ENCODE measurements around the gene PHF21A.

The PHF21A gene

GRCh38 chr11:45884596-45885185, 236.6 kb downstream of the PHF21A start:
- H3K18ac ChIP-seq (ENCODE audit: low read depth in 1 of 2, low read length in 2 of 2) = no peak overlapping the region
- no peak overlapping the region for H4K91ac ChIP-seq (ENCODE audit: low read length)
- WGBS = 94% methylated on average over 10 of the region's 10 CpGs

More at GRCh38 chr11:45884596-45885185, 236.6 kb downstream of the PHF21A start:
- no peaks in the 10 kb centered on the region for H3K9me3 ChIP-seq (ENCODE audit: control insufficient read depth, low read length)
- H3K23ac ChIP-seq (ENCODE audit: low read length in 2 of 2) = no peak overlapping the region
- H3K4me3 ChIP-seq (ENCODE audit: insufficient read depth in 1 of 2, low read depth in 1 of 2, low read length in 2 of 2) = no peak overlapping the region
- no peak overlapping the region for H2AK5ac ChIP-seq (ENCODE audit: low read length, severe bottlenecking)
- no peak overlapping the region for H2BK12ac ChIP-seq (ENCODE audit: low read length in 2 of 2)
- no peak overlapping the region for H3K4ac ChIP-seq (ENCODE audit: low read depth in 1 of 2, low read length in 2 of 2)
- H3K36me3 ChIP-seq (ENCODE audit: control insufficient read depth in 1 of 2, insufficient read depth in 2 of 2, low read depth in 1 of 2, low read length in 2 of 2) = peaks cover 28 to 30% of the 10 kb centered on the region in 2 experiments
- no peak overlapping the region for H2BK15ac ChIP-seq (ENCODE audit: low read depth, poor library complexity, severe bottlenecking)
- no peak overlapping the region for H4K8ac ChIP-seq (ENCODE audit: low read length)
- DNase-seq = no peak
- no peak overlapping the region for H3K14ac ChIP-seq (ENCODE audit: low read length in 2 of 2)
- no peak overlapping the region for H2BK5ac ChIP-seq (ENCODE audit: low read depth, low read length, poor library complexity, severe bottlenecking)
- H3K27ac ChIP-seq (ENCODE audit: low read length, poor library complexity, severe bottlenecking) = no peak overlapping the region
- H3K9ac ChIP-seq (ENCODE audit: low read length) = no peak overlapping the region
- no peaks in the 10 kb centered on the region for H3K79me1 ChIP-seq (replicated peaks; ENCODE audit: low read length, poor library complexity, severe bottlenecking)
- no peak overlapping the region for H2BK120ac ChIP-seq (ENCODE audit: low read depth, low read length)
- H3K27me3 ChIP-seq (ENCODE audit: control insufficient read depth in 1 of 2, insufficient read depth in 1 of 2, low read length in 2 of 2) = peaks cover 19 to 27% of the 10 kb centered on the region in 2 experiments
- no peak overlapping the region for H3K4me2 ChIP-seq (ENCODE audit: low read length, poor library complexity, severe bottlenecking)
- H3K4me1 ChIP-seq (ENCODE audit: control insufficient read depth, insufficient read depth, low read depth, low read length) = peaks cover 29% of the 10 kb centered on the region
- no peak overlapping the region for H2AFZ ChIP-seq (ENCODE audit: low read depth, low read length)
